DMS79 (cell line): ENCODE results near the gene PLEKHA1.

Experiments used
- DNase-seq: peaks from one replicate; lab custom pipeline; 2025; lab: John Stamatoyannopoulos, UW

PLEKHA1 gene

GRCh38 chr10:122480146-122480833, 105.8 kb downstream of the PLEKHA1 start:
- DNase-seq: no peak

- no peak for DNase-seq
Measured at GRCh38 chr10:122481296-122482056, 107.0 kb downstream of the PLEKHA1 start.
